ENCODE data around the gene PRSS36. TPM values are rescaled to one million over a fixed set of nuclear protein-coding genes. Genes with fewer than 3 reads are reported as not detected.

PRSS36 gene
- total and polyA plus RNA-seq, 4 donors: 0.09 to 2.1 (median 0.62) TPM

DNA sequence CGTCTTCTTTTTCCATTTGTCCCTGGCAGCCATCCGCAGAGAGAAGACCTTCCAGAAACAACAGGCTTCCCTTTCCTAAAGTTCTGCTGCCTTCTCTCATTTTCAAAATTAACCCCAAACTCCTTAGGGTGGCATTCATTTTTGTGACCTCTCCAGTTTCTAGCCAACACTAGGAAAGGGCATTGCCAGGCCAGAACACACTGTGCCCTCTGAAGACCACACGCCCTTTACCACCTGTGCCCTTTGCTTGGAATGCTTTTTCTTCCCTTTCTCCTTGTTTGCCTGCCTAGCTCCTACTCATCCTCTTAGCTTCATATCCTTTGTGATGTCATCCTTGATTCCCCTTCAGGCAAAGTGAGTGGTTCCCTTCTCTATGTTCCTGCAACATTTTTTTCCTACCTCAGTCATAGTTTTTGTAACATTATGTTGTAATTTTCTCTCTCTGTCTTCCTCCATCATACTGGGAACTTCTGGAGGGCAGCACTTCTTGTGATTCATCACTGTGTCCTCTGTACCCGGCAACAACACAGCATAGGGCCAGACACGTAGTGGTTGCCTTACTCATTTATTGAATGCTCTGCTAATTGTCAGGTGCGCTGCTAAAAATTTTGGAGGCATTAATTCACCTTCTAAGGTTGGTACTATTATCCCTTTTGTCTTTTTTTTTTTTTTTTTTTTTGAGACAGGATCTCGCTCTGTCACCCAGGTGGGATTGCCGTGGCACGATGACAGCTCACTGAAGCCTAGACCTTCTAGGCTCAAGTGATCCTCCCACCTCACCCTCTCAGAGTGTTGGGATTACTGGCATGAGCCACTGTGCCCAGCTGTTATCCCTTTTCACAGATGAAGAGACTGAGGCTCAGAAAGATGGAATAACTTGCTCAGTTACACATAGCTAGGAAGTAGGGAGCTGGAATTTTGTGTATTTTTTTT lies 31.4 kb downstream of the PRSS36 start:
- peaks cover 10 to 30% (median 20%) of the 10 kb centered on the region in 4 donors for H3K4me1 ChIP-seq (ENCODE audit: control insufficient read depth in 4 of 4, insufficient read depth in 4 of 4, low read length in 3 of 4)
- TF ChIP-seq TAF1 (conservative IDR thresholded peaks at IDR 0.05) (peak; percentile 6), JUND (IDR thresholded peaks at IDR 0.05) (no peak), SP1 (IDR thresholded peaks at IDR 0.05) (no peak), RXRA (IDR thresholded peaks at IDR 0.05) (peak in 1 of 2 donors; percentile 40), FOXA2 (IDR thresholded peaks at IDR 0.05) (no peak), GABPA (IDR thresholded peaks at IDR 0.05 in 1 of 2, conservative IDR thresholded peaks at IDR 0.05 in 1 of 2) (no peak), HNF4G (IDR thresholded peaks at IDR 0.05) (no peak), HNF4A (conservative IDR thresholded peaks at IDR 0.05) (peak in 1 of 2 donors; percentile 11)
- TF ChIP-seq, protein P1, sequence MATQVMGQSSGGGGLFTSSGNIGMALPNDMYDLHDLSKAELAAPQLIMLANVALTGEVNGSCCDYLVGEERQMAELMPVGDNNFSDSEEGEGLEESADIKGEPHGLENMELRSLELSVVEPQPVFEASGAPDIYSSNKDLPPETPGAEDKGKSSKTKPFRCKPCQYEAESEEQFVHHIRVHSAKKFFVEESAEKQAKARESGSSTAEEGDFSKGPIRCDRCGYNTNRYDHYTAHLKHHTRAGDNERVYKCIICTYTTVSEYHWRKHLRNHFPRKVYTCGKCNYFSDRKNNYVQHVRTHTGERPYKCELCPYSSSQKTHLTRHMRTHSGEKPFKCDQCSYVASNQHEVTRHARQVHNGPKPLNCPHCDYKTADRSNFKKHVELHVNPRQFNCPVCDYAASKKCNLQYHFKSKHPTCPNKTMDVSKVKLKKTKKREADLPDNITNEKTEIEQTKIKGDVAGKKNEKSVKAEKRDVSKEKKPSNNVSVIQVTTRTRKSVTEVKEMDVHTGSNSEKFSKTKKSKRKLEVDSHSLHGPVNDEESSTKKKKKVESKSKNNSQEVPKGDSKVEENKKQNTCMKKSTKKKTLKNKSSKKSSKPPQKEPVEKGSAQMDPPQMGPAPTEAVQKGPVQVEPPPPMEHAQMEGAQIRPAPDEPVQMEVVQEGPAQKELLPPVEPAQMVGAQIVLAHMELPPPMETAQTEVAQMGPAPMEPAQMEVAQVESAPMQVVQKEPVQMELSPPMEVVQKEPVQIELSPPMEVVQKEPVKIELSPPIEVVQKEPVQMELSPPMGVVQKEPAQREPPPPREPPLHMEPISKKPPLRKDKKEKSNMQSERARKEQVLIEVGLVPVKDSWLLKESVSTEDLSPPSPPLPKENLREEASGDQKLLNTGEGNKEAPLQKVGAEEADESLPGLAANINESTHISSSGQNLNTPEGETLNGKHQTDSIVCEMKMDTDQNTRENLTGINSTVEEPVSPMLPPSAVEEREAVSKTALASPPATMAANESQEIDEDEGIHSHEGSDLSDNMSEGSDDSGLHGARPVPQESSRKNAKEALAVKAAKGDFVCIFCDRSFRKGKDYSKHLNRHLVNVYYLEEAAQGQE (IDR thresholded peaks at IDR 0.05): peak; percentile 21
- peaks cover 5 to 23% (median 19%) of the 10 kb centered on the region in 4 donors for H3K36me3 ChIP-seq (ENCODE audit: control insufficient read depth in 4 of 4, insufficient read depth in 3 of 4, low read depth in 1 of 4, low read length in 3 of 4)
- peak overlapping the region; percentile 93 for H3K9ac ChIP-seq (ENCODE audit: low read depth in 1 of 2, low read length in 2 of 2)
- peak overlapping the region; percentile 86 to 94 (median 94) for H3K4me3 ChIP-seq (ENCODE audit: low read depth in 1 of 3, low read length in 3 of 3)
- no peak for DNase-seq (ENCODE audit: low spot score)
- WGBS: 56% methylated on average over 9 of the region's 9 CpGs
- H3K27me3 ChIP-seq (ENCODE audit: control insufficient read depth in 4 of 4, insufficient read depth in 4 of 4, low read length in 3 of 4): no peaks in the 10 kb centered on the region
- H3K27ac ChIP-seq (ENCODE audit: low read depth in 1 of 2, low read length in 2 of 2): peak overlapping the region; percentile 95 to 97
- no peaks in the 10 kb centered on the region for H3K9me3 ChIP-seq (ENCODE audit: control insufficient read depth in 4 of 4, low read length in 3 of 4)

DNA sequence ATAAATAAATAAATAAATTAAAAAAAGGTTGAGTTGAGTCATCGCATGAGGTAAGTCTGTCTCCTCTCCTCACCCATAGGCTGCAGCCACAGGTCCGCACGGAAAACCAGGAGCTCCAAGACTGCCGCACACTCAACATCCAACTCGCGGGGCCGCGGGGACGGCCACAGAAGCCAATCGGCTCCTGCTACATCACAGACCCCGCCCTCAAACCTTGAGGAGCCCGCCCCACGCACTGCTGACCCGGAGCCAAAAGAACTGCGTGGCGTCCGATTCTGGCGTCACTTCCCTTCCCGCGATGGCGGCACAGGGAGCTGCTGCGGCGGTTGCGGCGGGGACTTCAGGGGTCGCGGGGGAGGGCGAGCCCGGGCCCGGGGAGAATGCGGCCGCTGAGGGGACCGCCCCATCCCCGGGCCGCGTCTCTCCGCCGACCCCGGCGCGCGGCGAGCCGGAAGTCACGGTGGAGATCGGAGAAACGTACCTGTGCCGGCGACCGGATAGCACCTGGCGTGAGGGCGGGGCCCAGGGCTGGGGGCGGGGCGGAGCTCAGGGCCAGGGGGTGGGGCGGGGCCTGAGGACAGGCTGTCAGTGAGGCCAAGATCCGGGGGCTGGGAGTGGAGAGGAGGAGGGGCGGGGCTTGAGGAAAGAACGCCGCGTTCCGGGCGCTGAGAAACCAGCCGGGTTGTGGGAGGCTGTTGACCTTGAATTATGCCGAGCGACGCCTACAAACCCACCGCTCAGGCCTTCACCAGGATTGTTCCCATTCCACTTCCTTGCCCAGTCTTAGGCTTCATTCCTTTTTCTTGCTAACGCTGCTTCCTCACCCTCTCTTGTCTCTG lies 32.3 kb downstream of the PRSS36 start, which contains the start of gene KAT8:
KAT8 (plus strand) TSS at position 281 of the 839 bp plus-strand sequence; CDS start at position 299, 18 bp downstream.
- Histone ChIP-seq H3K27me3 (ENCODE audit: control insufficient read depth in 4 of 4, insufficient read depth in 4 of 4, low read length in 3 of 4) (no peaks in the 10 kb centered on the region), H3K9me3 (ENCODE audit: control insufficient read depth in 4 of 4, low read length in 3 of 4) (no peaks in the 10 kb centered on the region), H3K4me3 (ENCODE audit: low read depth in 1 of 3, low read length in 3 of 3) (peak within 1 kb of the TSS; percentile 86 to 94 (median 94)), H3K9ac (ENCODE audit: low read depth in 1 of 2, low read length in 2 of 2) (peak within 1 kb of the TSS; percentile 93), H3K36me3 (ENCODE audit: control insufficient read depth in 4 of 4, insufficient read depth in 3 of 4, low read depth in 1 of 4, low read length in 3 of 4) (peaks cover 5 to 23% (median 19%) of the 10 kb centered on the region in 4 donors), H3K4me1 (ENCODE audit: control insufficient read depth in 4 of 4, insufficient read depth in 4 of 4, low read length in 3 of 4) (peaks cover 18 to 38% (median 29%) of the 10 kb centered on the region in 4 donors), H3K27ac (ENCODE audit: low read depth in 1 of 2, low read length in 2 of 2) (peak within 1 kb of the TSS; percentile 95 to 97)
- under 1% methylated on average over 68 of the region's 68 CpGs for WGBS
- peak; percentile 98 for DNase-seq (ENCODE audit: low spot score)
- TF ChIP-seq EGR1 (IDR thresholded peaks at IDR 0.05; ENCODE audit: low read depth in 2 of 2) (peak; percentile 18 to 21), TAF1 (conservative IDR thresholded peaks at IDR 0.05) (peak; percentile 59), FOXA2 (IDR thresholded peaks at IDR 0.05) (no peak), JUND (IDR thresholded peaks at IDR 0.05) (peak; percentile 49 to 53), HNF4A (conservative IDR thresholded peaks at IDR 0.05) (peak; percentile 27 to 46), YY1 (IDR thresholded peaks at IDR 0.05) (peak; percentile 92), SP1 (IDR thresholded peaks at IDR 0.05) (peak; percentile 90), GABPA (IDR thresholded peaks at IDR 0.05 in 1 of 2, conservative IDR thresholded peaks at IDR 0.05 in 1 of 2) (peak; percentile 61 to 93), RXRA (IDR thresholded peaks at IDR 0.05) (peak; percentile 84 to 95), RAD21 (IDR thresholded peaks at IDR 0.05) (peak; percentile 21 to 46), HNF4G (IDR thresholded peaks at IDR 0.05) (no peak), FOXA1 (IDR thresholded peaks at IDR 0.05) (no peak)
- TF ChIP-seq, protein P2, sequence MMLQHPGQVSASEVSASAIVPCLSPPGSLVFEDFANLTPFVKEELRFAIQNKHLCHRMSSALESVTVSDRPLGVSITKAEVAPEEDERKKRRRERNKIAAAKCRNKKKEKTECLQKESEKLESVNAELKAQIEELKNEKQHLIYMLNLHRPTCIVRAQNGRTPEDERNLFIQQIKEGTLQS (IDR thresholded peaks at IDR 0.05): no peak
- TF ChIP-seq, protein P3, sequence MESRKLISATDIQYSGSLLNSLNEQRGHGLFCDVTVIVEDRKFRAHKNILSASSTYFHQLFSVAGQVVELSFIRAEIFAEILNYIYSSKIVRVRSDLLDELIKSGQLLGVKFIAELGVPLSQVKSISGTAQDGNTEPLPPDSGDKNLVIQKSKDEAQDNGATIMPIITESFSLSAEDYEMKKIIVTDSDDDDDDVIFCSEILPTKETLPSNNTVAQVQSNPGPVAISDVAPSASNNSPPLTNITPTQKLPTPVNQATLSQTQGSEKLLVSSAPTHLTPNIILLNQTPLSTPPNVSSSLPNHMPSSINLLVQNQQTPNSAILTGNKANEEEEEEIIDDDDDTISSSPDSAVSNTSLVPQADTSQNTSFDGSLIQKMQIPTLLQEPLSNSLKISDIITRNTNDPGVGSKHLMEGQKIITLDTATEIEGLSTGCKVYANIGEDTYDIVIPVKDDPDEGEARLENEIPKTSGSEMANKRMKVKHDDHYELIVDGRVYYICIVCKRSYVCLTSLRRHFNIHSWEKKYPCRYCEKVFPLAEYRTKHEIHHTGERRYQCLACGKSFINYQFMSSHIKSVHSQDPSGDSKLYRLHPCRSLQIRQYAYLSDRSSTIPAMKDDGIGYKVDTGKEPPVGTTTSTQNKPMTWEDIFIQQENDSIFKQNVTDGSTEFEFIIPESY (IDR thresholded peaks at IDR 0.05): no peak
- TF ChIP-seq, protein P4, sequence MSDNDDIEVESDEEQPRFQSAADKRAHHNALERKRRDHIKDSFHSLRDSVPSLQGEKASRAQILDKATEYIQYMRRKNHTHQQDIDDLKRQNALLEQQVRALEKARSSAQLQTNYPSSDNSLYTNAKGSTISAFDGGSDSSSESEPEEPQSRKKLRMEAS (IDR thresholded peaks at IDR 0.05): no peak
- TF ChIP-seq, protein P5, sequence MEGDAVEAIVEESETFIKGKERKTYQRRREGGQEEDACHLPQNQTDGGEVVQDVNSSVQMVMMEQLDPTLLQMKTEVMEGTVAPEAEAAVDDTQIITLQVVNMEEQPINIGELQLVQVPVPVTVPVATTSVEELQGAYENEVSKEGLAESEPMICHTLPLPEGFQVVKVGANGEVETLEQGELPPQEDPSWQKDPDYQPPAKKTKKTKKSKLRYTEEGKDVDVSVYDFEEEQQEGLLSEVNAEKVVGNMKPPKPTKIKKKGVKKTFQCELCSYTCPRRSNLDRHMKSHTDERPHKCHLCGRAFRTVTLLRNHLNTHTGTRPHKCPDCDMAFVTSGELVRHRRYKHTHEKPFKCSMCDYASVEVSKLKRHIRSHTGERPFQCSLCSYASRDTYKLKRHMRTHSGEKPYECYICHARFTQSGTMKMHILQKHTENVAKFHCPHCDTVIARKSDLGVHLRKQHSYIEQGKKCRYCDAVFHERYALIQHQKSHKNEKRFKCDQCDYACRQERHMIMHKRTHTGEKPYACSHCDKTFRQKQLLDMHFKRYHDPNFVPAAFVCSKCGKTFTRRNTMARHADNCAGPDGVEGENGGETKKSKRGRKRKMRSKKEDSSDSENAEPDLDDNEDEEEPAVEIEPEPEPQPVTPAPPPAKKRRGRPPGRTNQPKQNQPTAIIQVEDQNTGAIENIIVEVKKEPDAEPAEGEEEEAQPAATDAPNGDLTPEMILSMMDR (IDR thresholded peaks at IDR 0.05; ENCODE audit: low read depth, low read length, missing input control): no peak

All from liver (tissue), 9 donors.